Measurements from ENCODE around the gene ZNF407.

- TF ChIP-seq, protein P1, sequence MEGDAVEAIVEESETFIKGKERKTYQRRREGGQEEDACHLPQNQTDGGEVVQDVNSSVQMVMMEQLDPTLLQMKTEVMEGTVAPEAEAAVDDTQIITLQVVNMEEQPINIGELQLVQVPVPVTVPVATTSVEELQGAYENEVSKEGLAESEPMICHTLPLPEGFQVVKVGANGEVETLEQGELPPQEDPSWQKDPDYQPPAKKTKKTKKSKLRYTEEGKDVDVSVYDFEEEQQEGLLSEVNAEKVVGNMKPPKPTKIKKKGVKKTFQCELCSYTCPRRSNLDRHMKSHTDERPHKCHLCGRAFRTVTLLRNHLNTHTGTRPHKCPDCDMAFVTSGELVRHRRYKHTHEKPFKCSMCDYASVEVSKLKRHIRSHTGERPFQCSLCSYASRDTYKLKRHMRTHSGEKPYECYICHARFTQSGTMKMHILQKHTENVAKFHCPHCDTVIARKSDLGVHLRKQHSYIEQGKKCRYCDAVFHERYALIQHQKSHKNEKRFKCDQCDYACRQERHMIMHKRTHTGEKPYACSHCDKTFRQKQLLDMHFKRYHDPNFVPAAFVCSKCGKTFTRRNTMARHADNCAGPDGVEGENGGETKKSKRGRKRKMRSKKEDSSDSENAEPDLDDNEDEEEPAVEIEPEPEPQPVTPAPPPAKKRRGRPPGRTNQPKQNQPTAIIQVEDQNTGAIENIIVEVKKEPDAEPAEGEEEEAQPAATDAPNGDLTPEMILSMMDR (conservative IDR thresholded peaks at IDR 0.05; ENCODE audit: low read depth, low read length): no peak
- TF ChIP-seq EZH2 (IDR thresholded peaks at IDR 0.05; ENCODE audit: borderline replicate concordance, low read depth, low read length, poor library complexity, severe bottlenecking): no peak
Observed at GRCh38 chr18:75053028-75053629, 455.5 kb downstream of the ZNF407 start.

Measured in A673 (cell line).